NCI-H1436 (cell line): Measurements from ENCODE around the gene VPS54.

ENCODE experiments used
- DNase-seq: peaks from one replicate; lab custom pipeline; 2025; lab: John Stamatoyannopoulos, UW

VPS54 gene

GRCh38 chr2:64019083-64019974 lies at the start of gene VPS54:
Gene VPS54, minus strand, starts transcription at chr2:64019428. Its CDS starts 35,429 bp downstream, at chr2:63983999.
- DNase-seq = no peak

GRCh38 chr2:64067326-64067725 lies 48.1 kb upstream of the VPS54 start:
- DNase-seq = no peak

- no peak for DNase-seq
Observed at GRCh38 chr2:64065516-64065915, 46.3 kb upstream of the VPS54 start.

GRCh38 chr2:64063924-64064331 lies 44.7 kb upstream of the VPS54 start:
- DNase-seq = no peak

GRCh38 chr2:64063454-64063853 lies 44.2 kb upstream of the VPS54 start:
- no peak for DNase-seq

GRCh38 chr2:64062840-64063239 lies 43.6 kb upstream of the VPS54 start:
- no peak for DNase-seq

GRCh38 chr2:64059270-64059669 lies 40.0 kb upstream of the VPS54 start:
- no peak for DNase-seq

- DNase-seq = no peak
Observed at GRCh38 chr2:64056021-64056420, 36.8 kb upstream of the VPS54 start.

- no peak for DNase-seq
Observed at GRCh38 chr2:64054161-64054915, 35.1 kb upstream of the VPS54 start.

GRCh38 chr2:64052463-64053241 lies 33.4 kb upstream of the VPS54 start:
- no peak for DNase-seq

- peak; percentile 61 for DNase-seq
Observed at GRCh38 chr2:64049633-64050220, 30.5 kb upstream of the VPS54 start.

- DNase-seq = no peak
Observed at GRCh38 chr2:64045938-64046337, 26.7 kb upstream of the VPS54 start.

GRCh38 chr2:64040161-64040560 lies 20.9 kb upstream of the VPS54 start:
- DNase-seq = no peak

GRCh38 chr2:64036034-64036705 lies 16.9 kb upstream of the VPS54 start:
- DNase-seq = no peak

- DNase-seq = no peak
Observed at GRCh38 chr2:64035072-64035942, 16.1 kb upstream of the VPS54 start.

GRCh38 chr2:64029116-64029665 lies 10.0 kb upstream of the VPS54 start:
- no peak for DNase-seq

- no peak for DNase-seq
Observed at GRCh38 chr2:64025741-64026140, 6.5 kb upstream of the VPS54 start.

- DNase-seq = no peak
Observed at GRCh38 chr2:64024259-64024949, 5.2 kb upstream of the VPS54 start.

- DNase-seq = no peak
Observed at GRCh38 chr2:64023485-64024258, 4.4 kb upstream of the VPS54 start.
